ENCODE data around the gene SEC23B.

The SEC23B gene

GRCh38 chr20:18527339-18527738 is 19.6 kb downstream of the SEC23B start:
- no peak for DNase-seq

- DNase-seq = no peak
These were observed 20.1 kb downstream of the SEC23B start for GRCh38 chr20:18527836-18528235.

GRCh38 chr20:18529041-18529440 is 21.3 kb downstream of the SEC23B start:
- no peak for DNase-seq

GRCh38 chr20:18532626-18533025 is 24.9 kb downstream of the SEC23B start:
- DNase-seq = no peak

GRCh38 chr20:18533491-18533890 is 25.8 kb downstream of the SEC23B start:
- DNase-seq = no peak

GRCh38 chr20:18533978-18534644 is 26.4 kb downstream of the SEC23B start:
- no peak for DNase-seq

GRCh38 chr20:18537651-18538050 is 29.9 kb downstream of the SEC23B start:
- DNase-seq = no peak

GRCh38 chr20:18541741-18542140 is 34.0 kb downstream of the SEC23B start:
- DNase-seq = no peak

- DNase-seq = no peak
These were observed 35.5 kb downstream of the SEC23B start for GRCh38 chr20:18543216-18543615.

GRCh38 chr20:18543932-18544331 is 36.2 kb downstream of the SEC23B start:
- DNase-seq = peak; percentile 89

- DNase-seq = no peak
These were observed 37.8 kb downstream of the SEC23B start for GRCh38 chr20:18545566-18545965.

GRCh38 chr20:18548465-18548864 is 40.7 kb downstream of the SEC23B start:
- no peak for DNase-seq

GRCh38 chr20:18553746-18554145 is 46.0 kb downstream of the SEC23B start:
- no peak for DNase-seq

- DNase-seq = peak; percentile 94
These were observed 59.4 kb downstream of the SEC23B start, which contains the start of gene SMIM26 for GRCh38 chr20:18566892-18567738. Gene SMIM26, plus strand, starts transcription at chr20:18567432. Its CDS starts 47 bp downstream, at chr20:18567479.

GRCh38 chr20:18567739-18568091 is 60.0 kb downstream of the SEC23B start:
- DNase-seq = no peak

- no peak for DNase-seq
These were observed 63.3 kb downstream of the SEC23B start for GRCh38 chr20:18571009-18571408.

GRCh38 chr20:18571578-18571977 is 63.8 kb downstream of the SEC23B start:
- DNase-seq = no peak

GRCh38 chr20:18577942-18578341 is 70.2 kb downstream of the SEC23B start:
- no peak for DNase-seq

GRCh38 chr20:18578581-18578980 is 70.8 kb downstream of the SEC23B start:
- no peak for DNase-seq

GRCh38 chr20:18580012-18580411 is 72.3 kb downstream of the SEC23B start:
- DNase-seq = no peak

GRCh38 chr20:18585134-18585533 is 77.4 kb downstream of the SEC23B start:
- no peak for DNase-seq

GRCh38 chr20:18587665-18588573 is 80.2 kb downstream of the SEC23B start, which contains the start of gene DTD1:
Gene DTD1, plus strand, starts transcription at chr20:18588054. Its CDS starts 19 bp downstream, at chr20:18588073.
- DNase-seq = peak; percentile 79

GRCh38 chr20:18588574-18588933 is 80.8 kb downstream of the SEC23B start:
- no peak for DNase-seq

All from NCI-H2029 (cell line).